WTC11 (cell line): Measurements from ENCODE around the gene BICC1. TPM values are rescaled to one million over a fixed set of nuclear protein-coding genes. Genes with fewer than 3 reads are reported as not detected.

Source experiments
- ATAC-seq: fragments of 200-7000 bp; cut with Tn5 transposase; 2 replicates; pipeline ENCODE4 v1.10.0; 2021; ENCODE audit warnings: mild to moderate bottlenecking, moderate library complexity
- CTCF ChIA-PET: fragments of 300-600 bp; sonication (Branson Sonifier 250); formaldehyde crosslinking; loops from one replicate; lab custom pipeline; 2021; ENCODE audit warnings: antibody characterized with exemption; lab: Charles Lee
- POLR2A ChIA-PET: fragments of 350-600 bp; sonication (Branson Sonifier 250); formaldehyde crosslinking; loops from one replicate; lab custom pipeline; 2021; ENCODE audit warnings: antibody characterized with exemption; lab: Charles Lee
- DNase-seq: peaks from one replicate; pipeline ENCODE4 v3.0.0; 2021; ENCODE audit warnings: low spot score
- H3K27ac Mint-ChIP-seq: 2 replicates; pipeline ENCODE4 v1.8.0; 2021; ENCODE audit warnings: mixed read lengths
- H3K27me3 Mint-ChIP-seq: 2 replicates; pipeline ENCODE4 v1.8.0; 2021; ENCODE audit warnings: low read depth, mild to moderate bottlenecking, moderate library complexity, mixed read lengths
- H3K36me3 Mint-ChIP-seq: 2 replicates; pipeline ENCODE4 v1.8.0; 2021; ENCODE audit warnings: mixed read lengths
- H3K4me1 Mint-ChIP-seq: 2 replicates; pipeline ENCODE4 v1.8.0; 2022; ENCODE audit warnings: mixed read lengths
- H3K4me3 Mint-ChIP-seq: 2 replicates; pipeline ENCODE4 v1.8.0; 2021; ENCODE audit warnings: mild to moderate bottlenecking, moderate library complexity, mixed read lengths
- H3K9me3 Mint-ChIP-seq: 2 replicates; pipeline ENCODE4 v1.8.0; 2021; ENCODE audit warnings: mixed read lengths
- ATF1 ChIP-seq: sonication (generic); formaldehyde crosslinking; IDR thresholded peaks from 2 replicates; pipeline ENCODE4 v1.8.1; 2023; ENCODE audit warnings: mild to moderate bottlenecking, moderate library complexity, missing genetic modification reagents
- EMX1 ChIP-seq: fragments of 250-450 bp; sonication (Bioruptor Pico); IDR thresholded peaks from 2 replicates; pipeline ENCODE4 v1.8.0; 2021; ENCODE audit warnings: mild to moderate bottlenecking
- GRHL2 ChIP-seq: fragments of 250-450 bp; sonication (Bioruptor Pico); IDR thresholded peaks from 2 replicates; pipeline ENCODE4 v1.8.0; 2022; ENCODE audit warnings: mild to moderate bottlenecking, moderate library complexity; ENCODE audit not compliant: insufficient replicate concordance, severe bottlenecking
- HMGA2 ChIP-seq: fragments of 250-450 bp; sonication (Bioruptor Pico); IDR thresholded peaks from 2 replicates; pipeline ENCODE4 v1.4.0; 2021; ENCODE audit warnings: mild to moderate bottlenecking, moderate library complexity
- NFYB ChIP-seq: sonication (generic); formaldehyde crosslinking; conservative IDR thresholded peaks from 2 replicates; pipeline ENCODE4 v1.8.0; 2022; ENCODE audit warnings: low read depth, missing genetic modification reagents
- NR1H2 ChIP-seq: sonication (generic); formaldehyde crosslinking; IDR thresholded peaks from 2 replicates; pipeline ENCODE4 v1.9.0; 2021; ENCODE audit warnings: mild to moderate bottlenecking, moderate library complexity, missing genetic modification reagents
- NR3C1 ChIP-seq: sonication (generic); formaldehyde crosslinking; conservative IDR thresholded peaks from 2 replicates; pipeline ENCODE4 v1.8.1; 2023; ENCODE audit warnings: low read depth, mild to moderate bottlenecking, missing genetic modification reagents
- OVOL2 ChIP-seq: fragments of 250-450 bp; sonication (Bioruptor Pico); IDR thresholded peaks from 2 replicates; pipeline ENCODE4 v1.9.0; 2021; ENCODE audit warnings: mild to moderate bottlenecking, borderline replicate concordance
- RORB ChIP-seq: fragments of 250-450 bp; sonication (Bioruptor Pico); IDR thresholded peaks from 2 replicates; pipeline ENCODE4 v1.9.0; 2021; ENCODE audit warnings: mild to moderate bottlenecking
- SMAD4 ChIP-seq: sonication (generic); formaldehyde crosslinking; IDR thresholded peaks from 2 replicates; pipeline ENCODE4 v1.8.0; 2022; ENCODE audit warnings: mild to moderate bottlenecking, missing genetic modification reagents
- TCF7 ChIP-seq: sonication (generic); formaldehyde crosslinking; IDR thresholded peaks from 2 replicates; pipeline ENCODE4 v1.8.0; 2022; ENCODE audit warnings: mild to moderate bottlenecking, low read depth, missing genetic modification reagents, moderate library complexity
- TP53 ChIP-seq: sonication (generic); formaldehyde crosslinking; IDR thresholded peaks from 2 replicates; pipeline ENCODE4 v1.8.1; 2023; ENCODE audit warnings: mild to moderate bottlenecking, missing genetic modification reagents
- ZNF219 ChIP-seq: sonication (generic); formaldehyde crosslinking; IDR thresholded peaks from 2 replicates; pipeline ENCODE4 v1.8.0; 2023; ENCODE audit warnings: missing genetic modification reagents, mild to moderate bottlenecking, borderline replicate concordance
- ZNF317 ChIP-seq: sonication (generic); formaldehyde crosslinking; IDR thresholded peaks from 2 replicates; pipeline ENCODE4 v1.8.1; 2023; ENCODE audit warnings: low read depth, mild to moderate bottlenecking, moderate library complexity, missing genetic modification reagents, borderline replicate concordance
- total RNA-seq: library from RNA; stranded (reverse); gene quantifications from 3 replicates; pipeline ENCODE4 v1.2.3, GENCODE V29; 2021
- TF ChIP-seq, protein P1 (sequence below): sonication (generic); formaldehyde crosslinking; IDR thresholded peaks from 2 replicates; pipeline ENCODE4 v1.8.0; 2022; ENCODE audit warnings: mild to moderate bottlenecking, missing genetic modification reagents
- TF ChIP-seq, protein P2 (sequence below): sonication (generic); formaldehyde crosslinking; IDR thresholded peaks from 2 replicates; pipeline ENCODE4 v1.8.1; 2023; ENCODE audit warnings: mild to moderate bottlenecking, missing genetic modification reagents
- TF ChIP-seq, protein P3 (sequence below): sonication (generic); formaldehyde crosslinking; IDR thresholded peaks from 2 replicates; pipeline ENCODE4 v1.8.1; 2023; ENCODE audit warnings: mild to moderate bottlenecking, missing genetic modification reagents, moderate library complexity
- TF ChIP-seq, protein P4 (sequence below): fragments of 250-450 bp; sonication (Bioruptor Pico); IDR thresholded peaks from 2 replicates; pipeline ENCODE4 v1.9.0; 2021; ENCODE audit warnings: mild to moderate bottlenecking
- TF ChIP-seq, protein P5 (sequence below): fragments of 250-450 bp; sonication (Bioruptor Pico); conservative IDR thresholded peaks from 2 replicates; pipeline ENCODE4 v1.9.0; 2021; ENCODE audit warnings: mild to moderate bottlenecking

BICC1 gene
- total RNA-seq, 1 experiment from 2014 or later: 0.61 TPM

DNA sequence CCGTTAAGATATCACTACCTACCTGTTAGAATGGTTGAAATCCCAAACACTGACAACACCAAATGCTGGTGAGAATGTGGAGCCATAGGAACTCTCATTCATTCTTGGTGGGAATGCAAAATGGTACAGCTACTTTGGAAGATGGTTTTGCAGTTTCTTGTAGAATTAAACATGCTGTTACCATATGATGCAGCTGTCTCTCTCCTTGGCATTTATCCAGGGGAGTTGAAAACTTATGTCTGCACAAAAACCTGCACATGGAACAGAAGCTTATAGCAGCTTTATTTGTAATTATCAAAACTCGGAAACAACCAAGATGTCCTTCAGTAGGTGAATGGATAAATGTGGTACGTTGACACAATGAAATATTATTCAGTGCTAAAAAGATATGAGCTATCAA is 199.5 kb downstream of the BICC1 start (continued):
- TF ChIP-seq TCF7 (CRISPR knock-in tag) (no peak), EMX1 (CRISPR knock-in tag) (no peak), TP53 (CRISPR knock-in tag) (no peak), RORB (no peak), ZNF219 (CRISPR knock-in tag) (no peak)
- TF ChIP-seq, protein P1, sequence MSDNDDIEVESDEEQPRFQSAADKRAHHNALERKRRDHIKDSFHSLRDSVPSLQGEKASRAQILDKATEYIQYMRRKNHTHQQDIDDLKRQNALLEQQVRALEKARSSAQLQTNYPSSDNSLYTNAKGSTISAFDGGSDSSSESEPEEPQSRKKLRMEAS (CRISPR knock-in tag): no peak

DNA sequence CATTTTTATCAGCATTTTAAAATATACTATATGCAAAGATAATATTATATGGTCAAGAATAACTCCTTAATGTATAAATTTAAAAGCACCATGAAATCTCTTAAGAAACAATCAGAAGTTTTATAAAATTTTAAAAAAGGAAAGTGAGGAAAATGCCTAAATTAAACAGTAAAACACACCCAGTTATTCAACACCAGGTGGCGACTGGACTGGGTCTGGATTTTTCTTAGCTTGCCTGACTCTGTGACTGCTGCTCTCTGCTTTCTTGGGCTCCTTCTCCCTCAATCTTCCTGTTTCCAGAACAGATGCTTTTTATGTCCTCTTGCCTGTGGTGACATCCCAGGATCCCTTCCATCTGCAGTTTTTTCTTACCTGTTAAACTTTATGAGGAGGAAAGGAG is 200.3 kb downstream of the BICC1 start:
- TF ChIP-seq ZNF317 (CRISPR knock-in tag) (no peak), OVOL2 (CRISPR knock-in tag) (no peak), NFYB (CRISPR knock-in tag) (no peak), GRHL2 (CRISPR knock-in tag) (no peak), HMGA2 (CRISPR knock-in tag) (no peak), SMAD4 (CRISPR knock-in tag) (no peak), NR1H2 (CRISPR knock-in tag) (no peak), ATF1 (CRISPR knock-in tag) (no peak), NR3C1 (CRISPR knock-in tag) (no peak)
- TF ChIP-seq, protein P2, sequence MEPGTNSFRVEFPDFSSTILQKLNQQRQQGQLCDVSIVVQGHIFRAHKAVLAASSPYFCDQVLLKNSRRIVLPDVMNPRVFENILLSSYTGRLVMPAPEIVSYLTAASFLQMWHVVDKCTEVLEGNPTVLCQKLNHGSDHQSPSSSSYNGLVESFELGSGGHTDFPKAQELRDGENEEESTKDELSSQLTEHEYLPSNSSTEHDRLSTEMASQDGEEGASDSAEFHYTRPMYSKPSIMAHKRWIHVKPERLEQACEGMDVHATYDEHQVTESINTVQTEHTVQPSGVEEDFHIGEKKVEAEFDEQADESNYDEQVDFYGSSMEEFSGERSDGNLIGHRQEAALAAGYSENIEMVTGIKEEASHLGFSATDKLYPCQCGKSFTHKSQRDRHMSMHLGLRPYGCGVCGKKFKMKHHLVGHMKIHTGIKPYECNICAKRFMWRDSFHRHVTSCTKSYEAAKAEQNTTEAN (CRISPR knock-in tag): no peak
- TF ChIP-seq, protein P3, sequence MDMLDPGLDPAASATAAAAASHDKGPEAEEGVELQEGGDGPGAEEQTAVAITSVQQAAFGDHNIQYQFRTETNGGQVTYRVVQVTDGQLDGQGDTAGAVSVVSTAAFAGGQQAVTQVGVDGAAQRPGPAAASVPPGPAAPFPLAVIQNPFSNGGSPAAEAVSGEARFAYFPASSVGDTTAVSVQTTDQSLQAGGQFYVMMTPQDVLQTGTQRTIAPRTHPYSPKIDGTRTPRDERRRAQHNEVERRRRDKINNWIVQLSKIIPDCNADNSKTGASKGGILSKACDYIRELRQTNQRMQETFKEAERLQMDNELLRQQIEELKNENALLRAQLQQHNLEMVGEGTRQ: no peak
- TF ChIP-seq, protein P4, sequence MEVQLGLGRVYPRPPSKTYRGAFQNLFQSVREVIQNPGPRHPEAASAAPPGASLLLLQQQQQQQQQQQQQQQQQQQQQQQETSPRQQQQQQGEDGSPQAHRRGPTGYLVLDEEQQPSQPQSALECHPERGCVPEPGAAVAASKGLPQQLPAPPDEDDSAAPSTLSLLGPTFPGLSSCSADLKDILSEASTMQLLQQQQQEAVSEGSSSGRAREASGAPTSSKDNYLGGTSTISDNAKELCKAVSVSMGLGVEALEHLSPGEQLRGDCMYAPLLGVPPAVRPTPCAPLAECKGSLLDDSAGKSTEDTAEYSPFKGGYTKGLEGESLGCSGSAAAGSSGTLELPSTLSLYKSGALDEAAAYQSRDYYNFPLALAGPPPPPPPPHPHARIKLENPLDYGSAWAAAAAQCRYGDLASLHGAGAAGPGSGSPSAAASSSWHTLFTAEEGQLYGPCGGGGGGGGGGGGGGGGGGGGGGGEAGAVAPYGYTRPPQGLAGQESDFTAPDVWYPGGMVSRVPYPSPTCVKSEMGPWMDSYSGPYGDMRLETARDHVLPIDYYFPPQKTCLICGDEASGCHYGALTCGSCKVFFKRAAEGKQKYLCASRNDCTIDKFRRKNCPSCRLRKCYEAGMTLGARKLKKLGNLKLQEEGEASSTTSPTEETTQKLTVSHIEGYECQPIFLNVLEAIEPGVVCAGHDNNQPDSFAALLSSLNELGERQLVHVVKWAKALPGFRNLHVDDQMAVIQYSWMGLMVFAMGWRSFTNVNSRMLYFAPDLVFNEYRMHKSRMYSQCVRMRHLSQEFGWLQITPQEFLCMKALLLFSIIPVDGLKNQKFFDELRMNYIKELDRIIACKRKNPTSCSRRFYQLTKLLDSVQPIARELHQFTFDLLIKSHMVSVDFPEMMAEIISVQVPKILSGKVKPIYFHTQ (CRISPR knock-in tag): no peak
- TF ChIP-seq, protein P5, sequence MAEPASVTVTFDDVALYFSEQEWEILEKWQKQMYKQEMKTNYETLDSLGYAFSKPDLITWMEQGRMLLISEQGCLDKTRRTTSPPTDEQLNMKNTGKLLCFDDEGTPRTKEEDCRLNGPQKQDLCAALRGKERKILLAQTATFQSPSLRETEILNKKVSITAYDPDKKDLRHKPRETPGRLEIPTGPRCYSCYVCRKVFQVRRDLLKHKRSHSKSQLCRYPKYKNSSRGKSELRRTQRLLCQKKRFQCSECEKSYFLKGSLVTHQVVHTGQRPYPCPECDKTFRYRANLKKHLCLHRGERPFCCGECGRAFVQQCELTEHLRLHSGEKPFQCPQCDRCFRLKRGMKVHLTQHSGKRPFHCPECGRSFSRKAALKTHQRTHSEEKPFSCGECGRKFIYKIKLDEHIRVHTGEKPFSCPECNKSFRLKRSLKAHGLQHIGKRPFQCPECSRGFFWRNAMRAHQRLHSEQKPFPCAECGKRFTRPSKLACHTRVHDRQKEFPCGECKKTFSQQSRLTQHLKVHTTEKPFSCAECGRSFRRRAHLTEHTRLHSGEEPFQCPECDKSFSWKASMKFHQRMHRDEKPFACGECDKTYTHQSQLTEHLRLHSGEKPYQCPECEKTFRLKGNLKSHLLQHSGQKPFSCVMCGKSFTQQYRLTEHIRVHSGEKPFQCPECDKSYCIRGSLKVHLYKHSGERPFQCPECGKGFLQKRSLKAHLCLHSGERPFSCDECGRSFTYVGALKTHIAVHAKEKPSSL (CRISPR knock-in tag): no peak
- CTCF ChIA-PET: interaction anchor here (0.5 to 1.0 kb wide), 3 partner anchors 14 to 182 kb away, joined by 3 read pairs; no protein-coding TSS in a partner anchor
- no peak for ATAC-seq

More for the DNA sequence above, 200.3 kb downstream of the BICC1 start:
- Mint-ChIP-seq H3K4me3 (no peak overlapping the region), H3K4me1 (peaks cover 14% of the 10 kb centered on the region), H3K36me3 (no peaks in the 10 kb centered on the region), H3K9me3 (peaks cover 22% of the 10 kb centered on the region), H3K27ac (no peak overlapping the region), H3K27me3 (no peaks in the 10 kb centered on the region)
- POLR2A ChIA-PET: no interaction called here
- DNase-seq: no peak
